H4 (cell line): ENCODE measurements around the gene NEK10. TPM values are rescaled to one million over a fixed set of nuclear protein-coding genes. Genes with fewer than 3 reads are reported as not detected.

ENCODE experiments used
- DNase-seq: peaks from one replicate; pipeline ENCODE4 v3.0.0-alpha.2; 2015; ENCODE audit warnings: low spot score
- total RNA-seq: library from RNA; depleted of rRNA; stranded (reverse); fragments of >200 nt; shearing (Covaris generic); gene quantifications from 2 replicates; pipeline ENCODE4 v1.2.3, GENCODE V29; 2014

NEK10 gene
- total RNA-seq, 1 experiment from 2014 or later, result 1.9 TPM

DNA sequence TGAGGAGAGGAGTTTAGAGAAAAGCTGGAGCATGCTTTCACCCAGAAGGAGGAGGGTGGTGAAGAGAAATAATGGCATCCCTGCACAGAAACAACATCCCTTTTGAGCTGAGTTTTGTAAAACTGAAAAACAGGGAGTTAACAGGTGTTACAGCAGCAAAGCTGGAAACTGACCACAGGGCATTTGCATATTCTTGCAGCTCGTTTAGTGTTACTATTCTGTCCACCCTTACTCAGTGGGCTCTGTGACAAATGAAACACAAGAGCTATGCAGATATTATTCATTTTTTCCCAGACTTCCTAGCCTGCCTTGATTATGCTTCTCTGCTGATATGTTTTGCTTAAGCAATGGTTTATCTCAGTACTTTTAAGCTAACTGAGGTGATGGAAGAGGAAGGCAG is 272.0 kb downstream of the NEK10 start:
- no peak for DNase-seq

- no peak for DNase-seq
Measured at GRCh38 chr3:27095553-27096222, 273.5 kb downstream of the NEK10 start.

DNA sequence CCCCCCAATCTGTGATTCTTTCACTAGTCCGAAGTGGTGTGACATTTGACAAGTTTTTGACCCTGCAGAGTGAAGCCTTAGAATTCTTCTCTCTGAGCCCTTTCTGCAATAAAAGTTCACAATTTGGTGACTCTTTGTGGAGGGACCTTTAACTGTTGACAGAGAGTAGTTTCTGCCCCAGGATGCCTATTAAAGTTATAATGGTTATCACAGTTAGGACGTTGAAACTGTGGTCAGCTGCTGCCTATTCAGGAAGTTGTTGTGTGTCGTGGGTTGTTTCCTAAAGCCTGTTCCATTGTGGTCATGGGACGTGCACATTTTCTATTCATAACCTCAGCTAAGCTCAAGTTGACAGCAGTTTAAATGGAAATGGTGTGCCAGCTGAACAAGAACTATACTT is 274.5 kb downstream of the NEK10 start:
- peak; percentile 14 for DNase-seq

DNA sequence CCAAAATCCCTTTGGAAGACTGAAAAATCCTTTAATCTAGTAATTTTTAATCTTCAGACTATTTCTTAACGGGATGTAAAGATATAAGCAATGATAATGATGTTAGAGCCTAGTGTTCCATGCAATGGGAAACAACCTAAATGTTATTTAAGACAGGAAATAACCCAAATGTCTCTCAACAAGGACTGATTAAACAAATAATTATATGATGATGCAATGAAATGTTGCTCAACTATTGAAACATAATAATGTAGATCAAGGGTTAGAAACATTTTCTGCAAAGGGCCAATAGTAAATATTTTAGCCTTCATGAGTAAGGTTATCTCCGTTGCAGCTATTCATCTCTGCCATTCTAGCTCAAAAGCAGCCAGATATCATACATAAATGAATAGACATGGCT is 275.4 kb downstream of the NEK10 start:
- no peak for DNase-seq

DNA sequence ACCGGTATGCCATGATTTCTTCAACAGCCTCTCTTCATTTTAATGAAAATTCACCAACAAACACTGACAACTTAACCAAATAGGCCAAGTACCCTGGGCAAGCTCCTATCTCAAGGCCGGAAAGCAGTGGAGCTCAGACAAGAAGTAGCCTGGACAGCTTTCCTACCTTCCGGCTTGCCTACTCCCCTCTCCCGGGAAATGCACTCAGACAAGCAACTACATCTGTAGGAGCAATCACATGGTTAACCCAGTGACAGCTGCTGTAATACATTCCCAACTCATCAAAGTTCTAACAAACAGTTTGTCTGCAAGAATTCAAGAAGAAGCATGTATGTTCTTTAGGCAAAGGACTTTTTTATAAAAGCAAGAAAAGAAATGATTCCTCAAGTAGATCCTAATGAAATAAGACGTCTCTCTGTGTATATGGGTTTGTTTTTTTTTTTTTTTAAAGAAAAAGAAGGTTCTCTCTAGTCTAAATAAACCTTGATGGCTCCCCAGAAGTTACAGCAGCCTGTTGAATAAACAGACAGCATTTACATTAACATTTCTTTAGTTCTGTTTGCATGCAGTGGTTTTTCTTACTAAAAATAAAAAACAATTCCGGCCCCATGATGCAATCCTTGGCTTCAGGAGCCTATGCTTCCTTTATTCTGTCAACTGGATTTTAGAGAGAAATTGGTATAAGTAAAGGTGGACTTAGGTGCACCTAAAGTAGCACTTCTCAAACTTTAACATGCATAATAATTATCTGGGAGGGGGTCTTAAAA is 278.7 kb downstream of the NEK10 start:
- DNase-seq, result peak; percentile 5

- DNase-seq, result no peak
Measured at GRCh38 chr3:27089645-27090044, 279.5 kb downstream of the NEK10 start.

GRCh38 chr3:27089068-27089467 is 280.1 kb downstream of the NEK10 start:
- no peak for DNase-seq

DNA sequence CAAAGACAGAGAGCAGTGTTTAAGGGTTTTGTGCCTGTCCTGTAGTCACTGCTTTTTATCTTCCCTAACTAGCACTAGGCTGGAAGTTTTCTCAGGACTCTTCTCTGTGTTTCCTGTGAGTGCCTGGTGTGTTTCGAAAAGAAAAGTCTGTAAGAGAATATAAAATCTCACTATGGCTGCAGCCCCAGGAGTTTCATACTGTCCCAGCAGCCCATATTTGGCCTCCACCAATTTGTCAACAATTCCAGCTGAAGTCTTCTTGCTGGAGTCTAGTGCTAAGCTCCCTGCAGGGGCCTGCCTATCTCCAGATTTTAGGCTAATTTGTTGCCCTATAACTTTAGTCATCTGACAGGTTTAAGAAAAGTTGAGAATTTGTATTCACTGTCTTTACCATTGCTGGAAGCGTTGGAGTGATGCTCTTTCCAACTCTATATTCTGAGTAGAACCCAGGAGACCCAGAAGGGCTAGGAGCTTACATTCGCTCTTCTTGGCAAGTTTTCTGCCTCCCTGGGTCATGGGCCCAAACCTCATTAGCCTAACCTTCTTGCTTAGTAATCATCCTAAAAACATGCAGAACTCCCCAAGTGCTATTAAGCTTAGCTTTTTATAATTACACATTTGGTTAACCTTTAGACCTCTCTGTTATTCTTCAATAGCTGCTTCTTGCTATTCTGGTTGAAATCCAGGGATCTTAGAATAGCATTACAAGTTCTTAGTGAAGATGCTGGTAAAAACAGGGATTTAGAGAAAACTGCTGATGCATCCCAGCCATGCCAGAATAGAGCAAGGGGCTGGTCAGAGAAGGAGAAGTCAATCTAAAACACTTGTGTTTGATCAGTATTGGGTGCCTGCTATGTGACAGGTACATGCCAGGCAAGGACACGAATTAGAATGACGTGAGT is 283.1 kb downstream of the NEK10 start:
- DNase-seq, result no peak

DNA sequence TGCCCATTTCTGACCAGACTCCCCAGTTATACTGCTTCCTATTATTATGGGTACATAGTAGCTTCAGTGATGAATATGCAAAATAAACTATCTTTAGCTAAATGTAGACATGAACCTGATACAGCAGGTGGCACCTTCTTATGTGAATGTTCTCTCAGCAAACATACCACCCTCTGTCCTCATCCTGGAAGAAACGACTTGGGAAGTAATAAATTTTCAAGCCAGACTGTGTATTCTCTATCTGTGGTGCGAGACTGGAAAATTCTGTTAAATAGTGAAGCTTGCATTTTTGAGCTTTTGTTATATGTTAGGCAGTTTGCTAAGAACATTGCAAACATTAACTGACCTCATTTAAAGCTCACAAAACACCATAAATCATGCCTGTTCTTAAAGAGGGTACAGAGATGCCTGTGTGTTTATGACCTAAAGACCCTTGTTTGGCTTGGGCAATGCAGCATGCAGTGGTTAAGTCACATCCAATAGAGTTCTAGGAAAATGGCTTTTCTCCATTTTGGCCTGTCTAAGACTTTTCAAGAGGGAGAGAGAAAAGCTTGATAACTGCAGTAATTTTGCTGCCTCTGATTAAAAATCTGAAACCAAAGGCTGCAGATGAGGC is 287.1 kb downstream of the NEK10 start:
- no peak for DNase-seq

GRCh38 chr3:27081566-27081965 is 287.6 kb downstream of the NEK10 start:
- no peak for DNase-seq

GRCh38 chr3:27080258-27080525 is 289.0 kb downstream of the NEK10 start:
- DNase-seq, result no peak

GRCh38 chr3:27079427-27080257 is 289.5 kb downstream of the NEK10 start:
- no peak for DNase-seq

DNA sequence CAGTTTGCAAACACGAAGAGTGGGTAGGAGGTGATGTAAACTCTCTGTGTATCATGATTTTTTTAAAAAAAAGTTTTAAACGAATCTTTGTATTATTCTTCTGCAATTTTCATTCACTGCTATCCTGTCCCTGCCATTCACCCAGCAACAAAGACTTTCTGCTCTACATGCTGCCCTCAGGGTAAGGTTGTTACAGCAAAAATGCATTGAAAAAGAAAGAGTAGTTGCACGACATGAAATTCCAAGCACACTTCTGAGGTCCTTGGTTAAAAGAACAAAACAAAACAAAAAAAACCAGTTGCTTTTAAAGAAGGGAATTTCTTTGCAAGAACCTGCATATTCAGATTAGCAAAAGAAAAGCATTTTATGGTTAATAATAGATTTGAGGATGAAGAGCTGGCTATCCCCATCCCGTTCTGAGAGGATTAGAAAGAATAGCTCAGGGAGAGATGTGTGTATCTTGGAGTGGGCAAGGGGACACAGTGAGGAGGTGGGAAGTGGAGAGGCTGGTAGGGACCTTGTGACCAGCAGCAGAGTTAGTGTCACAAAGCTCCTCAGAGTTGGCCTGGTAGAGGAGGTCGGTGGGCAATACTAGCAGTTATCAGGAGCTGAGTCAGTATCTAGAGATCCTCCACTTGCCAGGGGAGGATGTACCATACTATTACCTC is 290.8 kb downstream of the NEK10 start:
- DNase-seq, result no peak

DNA sequence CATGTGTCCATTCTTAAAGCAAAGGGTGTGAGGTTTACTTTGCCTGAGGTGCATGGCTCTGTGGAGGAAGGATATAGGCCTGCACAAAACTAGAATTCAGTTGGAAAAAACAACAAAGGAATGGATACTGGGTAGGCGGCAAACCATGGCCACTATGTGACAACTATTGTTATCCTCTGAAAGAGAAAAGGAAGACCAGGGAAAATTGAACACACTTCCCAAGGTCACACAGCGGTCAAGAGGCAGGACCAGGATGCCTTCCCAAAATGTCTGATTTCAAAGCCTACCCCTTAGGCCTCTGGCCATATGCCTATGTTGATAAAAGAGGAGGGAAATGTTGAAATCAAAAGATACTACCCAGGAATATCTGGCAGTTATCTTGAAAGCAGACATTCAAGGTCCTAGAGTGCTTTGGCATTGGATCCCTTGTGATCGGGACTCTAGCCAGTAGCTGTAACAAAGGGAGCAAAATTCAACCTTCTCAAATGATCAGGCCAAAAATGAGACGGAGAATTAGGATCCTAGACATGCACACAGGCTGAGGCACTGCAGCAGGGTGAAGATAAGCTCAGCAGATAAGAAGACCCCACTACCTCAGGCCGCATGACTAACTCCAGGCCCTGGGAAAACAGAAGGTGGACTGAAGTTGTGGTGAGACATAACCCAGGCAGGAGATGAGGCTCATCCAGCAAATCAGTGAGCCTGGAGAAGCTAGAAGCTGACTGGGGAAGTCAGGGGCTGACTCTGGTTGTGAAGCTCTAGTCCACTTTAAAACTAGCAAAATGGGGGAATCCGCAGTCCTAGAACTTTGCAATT is 292.2 kb downstream of the NEK10 start:
- DNase-seq, result no peak

DNA sequence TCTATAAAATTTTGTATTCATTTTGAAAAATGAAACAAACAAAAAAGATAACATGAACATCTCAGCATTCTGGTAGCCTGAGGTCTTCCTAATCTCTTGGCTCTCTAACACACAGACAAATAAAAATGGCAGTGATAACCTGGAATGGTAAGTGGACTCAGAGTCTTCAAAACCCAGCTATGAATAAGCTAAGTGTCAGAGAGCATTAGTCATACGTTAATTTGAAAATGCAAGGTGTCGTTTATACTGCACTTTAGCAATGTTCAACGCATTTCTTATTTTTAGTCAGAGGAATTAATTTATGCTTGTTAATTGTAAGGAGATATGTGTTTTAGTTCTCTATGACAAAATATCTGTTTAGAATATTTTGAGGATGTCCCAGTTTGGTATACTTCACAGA is 294.3 kb downstream of the NEK10 start:
- no peak for DNase-seq

DNA sequence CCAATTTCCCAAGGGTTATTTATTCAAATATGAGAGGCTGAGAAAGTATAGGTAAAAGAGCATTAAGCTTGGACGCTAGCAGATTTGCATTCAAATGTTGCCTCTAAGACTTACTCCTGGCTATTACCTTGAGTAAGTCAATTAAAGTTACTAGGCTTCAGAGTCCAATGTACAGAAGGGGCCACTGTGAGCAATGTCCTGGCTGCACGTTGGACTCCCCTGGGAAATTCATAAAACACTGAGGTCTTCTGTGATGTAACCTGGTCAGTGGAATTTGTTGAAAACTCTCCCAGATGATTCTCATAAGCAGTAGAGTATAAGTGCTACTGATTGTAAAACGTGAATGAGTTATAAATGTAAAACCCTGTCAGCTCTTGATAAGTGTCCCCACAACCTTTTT is 295.3 kb downstream of the NEK10 start:
- DNase-seq, result no peak

- no peak for DNase-seq
Measured at GRCh38 chr3:27072810-27073651, 296.2 kb downstream of the NEK10 start.

DNA sequence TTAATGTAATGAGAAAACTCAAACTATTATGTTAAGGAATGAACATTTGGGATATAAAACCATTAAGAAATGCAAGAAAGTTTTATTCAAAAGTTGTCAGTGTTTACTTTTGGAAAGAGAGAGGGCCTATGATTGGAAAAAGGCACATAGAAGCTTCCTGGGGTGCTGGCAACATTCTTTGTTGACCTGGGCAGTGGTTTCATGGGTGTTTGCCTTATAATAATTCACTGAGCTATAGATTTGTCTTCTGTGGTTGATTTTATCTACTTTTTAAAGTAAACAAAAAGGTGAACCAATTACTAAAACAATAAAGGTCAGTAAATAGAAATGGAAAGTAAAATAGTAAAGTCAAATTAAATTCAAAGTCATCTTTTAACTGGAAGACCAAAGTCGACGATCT is 308.8 kb downstream of the NEK10 start:
- no peak for DNase-seq
